ENCODE results near the gene ATG7.
"Not testable (repeated sequence)": the region's sequence is repeated elsewhere in the genome, so short reads cannot be mapped to it uniquely, and the experiment has no call there.

ATG7 gene

DNA sequence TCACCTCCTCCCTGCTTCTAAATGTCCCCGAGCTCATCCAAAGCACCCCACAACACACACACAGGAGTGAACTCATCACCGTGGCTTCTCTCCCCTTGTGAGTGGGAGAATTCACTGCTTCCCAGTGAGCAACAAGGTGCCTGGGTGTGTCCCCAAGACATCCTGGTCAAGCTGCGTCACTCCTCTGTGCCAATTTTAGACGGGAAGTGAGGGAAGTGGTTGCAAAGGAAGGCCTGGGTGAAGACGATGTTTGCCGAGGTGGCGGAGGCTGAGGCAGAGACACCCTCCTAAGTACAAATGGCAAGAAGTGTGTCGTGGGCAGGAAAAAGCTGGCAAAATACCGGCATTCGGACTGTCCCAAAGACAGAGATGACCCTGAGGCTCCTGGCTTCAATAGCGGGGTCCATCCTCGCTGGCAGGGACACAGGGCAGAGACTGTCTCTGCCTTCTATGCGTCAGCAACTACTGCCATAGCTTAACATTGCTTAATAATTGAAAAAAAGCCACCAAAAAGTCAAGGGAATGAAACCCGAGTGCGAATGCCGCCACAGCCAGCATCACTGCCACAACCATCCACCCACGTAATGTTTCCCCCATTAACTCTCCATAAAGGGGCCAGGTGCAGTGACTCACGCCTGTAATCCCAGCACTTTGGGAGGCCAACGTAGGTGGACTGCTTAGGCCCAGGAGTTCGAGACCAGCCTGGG is 298.7 kb downstream of the ATG7 start:
- no peak for DNase-seq (ENCODE audit: low spot score)

DNA sequence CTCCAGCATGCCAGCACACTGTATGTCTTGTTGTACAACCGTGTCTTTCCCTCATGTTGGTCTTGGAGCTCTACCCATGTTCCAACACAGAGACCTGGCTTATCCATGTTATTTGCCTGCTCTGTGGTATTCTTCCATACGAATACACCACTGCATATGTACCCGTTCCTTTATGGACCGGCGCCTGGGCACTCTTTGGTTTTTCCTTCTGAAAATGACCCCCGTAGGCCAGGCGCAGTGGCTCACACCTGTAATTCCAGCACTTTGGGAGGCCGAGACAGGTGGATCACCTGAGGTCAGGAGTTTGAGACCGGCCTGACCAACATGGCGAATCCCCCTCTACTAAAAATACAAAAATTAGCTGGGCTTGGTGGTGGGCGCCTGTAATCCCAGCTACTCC is 300.5 kb downstream of the ATG7 start:
- not testable (repeated sequence) for DNase-seq (ENCODE audit: low spot score)

DNA sequence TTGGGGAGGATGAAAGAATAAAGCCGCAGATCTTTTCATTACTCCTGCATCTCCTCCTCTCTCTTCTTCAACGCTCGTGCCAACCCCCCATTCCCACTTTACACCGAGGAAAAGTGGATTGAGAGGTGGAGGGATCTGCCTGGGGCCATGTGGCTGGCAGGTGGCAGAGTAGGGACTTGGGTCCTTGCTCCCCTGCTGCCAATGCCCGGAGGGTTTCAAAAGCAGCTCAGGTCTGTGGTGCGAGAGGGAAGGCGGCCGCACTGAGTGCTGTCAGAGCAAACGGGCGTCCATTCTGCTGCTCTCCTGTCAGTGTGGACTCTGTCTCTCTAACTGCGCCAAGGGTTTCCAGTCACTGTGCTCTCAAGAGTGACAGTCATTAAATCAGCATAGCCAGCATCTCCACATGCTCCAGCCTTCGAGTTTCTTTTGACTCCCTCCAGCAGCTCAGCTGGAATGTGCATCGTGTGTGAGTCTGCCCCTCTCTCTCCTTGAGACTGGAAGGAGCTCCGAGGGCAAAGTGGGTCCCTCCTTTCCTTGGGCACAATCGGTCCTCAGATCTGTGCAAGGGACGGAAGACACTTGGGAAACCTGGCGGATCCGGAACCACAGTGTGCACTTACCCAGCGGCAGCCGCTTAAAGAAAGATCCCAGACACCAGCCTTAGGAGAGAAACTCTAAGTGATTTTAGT is 302.9 kb downstream of the ATG7 start:
- DNase-seq (ENCODE audit: low spot score), result no peak

DNA sequence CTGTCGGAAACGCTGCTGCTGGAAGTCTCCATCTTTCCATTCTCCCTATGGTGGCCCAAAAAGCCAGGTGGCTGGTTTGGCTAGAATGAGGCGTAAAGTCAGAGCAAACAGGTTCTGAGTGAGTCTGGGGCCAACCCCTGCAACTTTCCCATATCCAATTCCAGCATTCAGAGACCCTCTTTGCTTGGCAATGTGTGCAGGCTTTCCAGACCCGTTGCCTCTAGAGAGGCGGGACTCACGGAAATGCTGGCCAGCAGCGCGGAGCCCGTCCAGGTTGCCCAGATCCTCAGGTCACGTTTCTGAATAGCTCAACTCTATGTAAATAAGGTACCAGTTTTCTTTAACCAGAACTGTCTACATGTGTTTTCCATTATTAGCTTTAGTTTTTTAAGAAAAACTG is 303.5 kb downstream of the ATG7 start:
- no peak for DNase-seq (ENCODE audit: low spot score)

DNA sequence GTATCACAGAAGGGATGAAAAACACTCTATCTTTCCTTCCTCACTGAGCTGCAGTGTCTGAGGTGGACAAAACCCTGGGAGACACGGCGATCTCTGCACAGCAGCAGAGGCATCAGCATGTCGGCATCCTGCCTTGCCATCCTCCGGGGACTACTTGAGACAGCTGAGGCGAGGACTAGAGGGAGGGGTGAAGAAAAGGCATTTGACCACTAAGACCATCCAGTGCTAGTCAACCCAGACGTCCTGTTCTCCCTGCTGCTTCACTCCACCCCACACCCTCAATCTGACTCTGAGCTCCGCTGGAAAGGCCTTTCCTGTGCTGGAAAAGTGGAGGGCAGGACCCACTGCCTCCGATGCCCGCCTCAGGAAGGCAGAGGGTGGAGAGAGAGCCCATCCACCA is 304.3 kb downstream of the ATG7 start:
- DNase-seq (ENCODE audit: low spot score), result no peak

DNA sequence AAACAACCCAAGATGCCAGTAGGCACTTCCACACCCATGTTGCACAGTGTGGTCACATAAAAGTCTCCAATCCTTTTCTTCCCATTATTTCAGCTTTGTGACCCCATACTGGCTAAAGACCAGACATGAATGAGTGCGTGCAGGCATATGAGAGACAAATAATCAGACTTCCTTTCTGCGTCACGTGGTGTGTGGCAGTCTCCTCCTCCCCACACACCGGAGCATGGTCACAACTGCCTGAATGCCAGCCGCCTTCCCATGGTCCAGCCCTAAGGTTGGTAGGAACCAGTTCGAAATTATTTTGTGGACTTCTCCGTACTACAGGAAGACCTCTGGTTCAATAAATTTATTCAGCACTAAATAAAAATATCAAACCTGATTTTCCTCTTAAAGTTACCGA is 306.0 kb downstream of the ATG7 start:
- no peak for DNase-seq (ENCODE audit: low spot score)

DNA sequence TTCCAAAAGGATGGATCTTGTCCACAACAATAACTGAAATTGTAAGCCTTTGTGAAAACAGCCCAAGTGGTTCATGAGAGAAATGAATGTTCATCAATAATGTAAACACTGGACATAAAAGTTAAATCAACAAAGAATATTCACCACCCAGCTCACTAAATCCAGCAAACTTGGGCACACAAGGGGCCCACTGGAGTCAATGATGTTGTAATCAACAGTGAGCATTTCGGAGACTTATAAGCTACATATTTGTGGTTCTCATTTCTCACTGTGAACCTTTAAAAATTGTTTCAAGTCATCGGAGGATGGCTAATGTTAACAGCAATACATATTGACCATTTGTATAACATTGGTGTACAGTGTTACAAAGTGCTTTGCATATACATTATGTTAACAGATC is 308.4 kb downstream of the ATG7 start:
- no peak for DNase-seq (ENCODE audit: low spot score)

DNA sequence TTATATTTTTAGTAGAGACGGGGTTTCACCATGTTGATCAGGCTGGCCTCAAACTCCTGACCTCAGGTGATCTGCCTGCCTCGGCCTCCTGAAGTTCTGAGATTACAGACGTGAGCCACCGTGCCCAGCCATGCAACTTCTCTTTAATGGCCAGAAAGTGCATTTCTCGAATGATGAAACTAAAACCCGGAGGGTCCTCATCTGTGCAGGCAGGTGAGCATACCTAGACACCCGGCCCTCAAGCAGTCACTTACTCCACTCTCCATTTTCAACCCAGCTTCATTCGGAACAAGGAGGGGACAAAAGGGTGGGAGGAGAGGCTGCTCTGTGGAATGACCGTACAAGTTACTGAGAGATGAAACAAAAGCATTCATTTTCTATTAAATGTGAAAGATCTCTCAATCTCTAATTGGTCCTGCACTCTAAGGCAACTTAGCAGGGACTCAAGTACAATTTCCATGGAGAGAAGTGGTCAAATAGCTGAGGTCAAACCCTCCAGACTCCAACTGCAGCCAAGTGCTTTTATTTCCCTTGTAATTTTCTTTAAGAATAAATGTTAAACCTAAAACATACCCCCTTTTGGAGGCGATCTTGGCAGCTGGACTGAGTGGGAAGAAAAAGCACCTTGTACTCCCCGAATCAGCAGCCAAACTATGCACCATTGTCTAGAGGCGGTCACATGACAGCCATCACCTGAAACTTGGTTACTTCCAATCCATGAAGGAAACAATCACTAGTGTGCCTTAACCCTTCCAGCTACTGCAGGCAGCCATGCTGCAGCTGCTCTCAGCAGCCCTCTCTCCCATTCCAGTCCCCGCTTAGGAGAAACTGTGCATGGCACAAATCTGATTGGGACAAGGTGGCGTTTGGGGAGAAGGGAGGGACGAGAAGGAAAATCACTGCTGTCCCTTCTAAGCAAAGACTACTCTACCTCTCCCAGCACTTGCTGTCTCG is 309.3 kb downstream of the ATG7 start:
- DNase-seq (ENCODE audit: low spot score), result no peak

DNA sequence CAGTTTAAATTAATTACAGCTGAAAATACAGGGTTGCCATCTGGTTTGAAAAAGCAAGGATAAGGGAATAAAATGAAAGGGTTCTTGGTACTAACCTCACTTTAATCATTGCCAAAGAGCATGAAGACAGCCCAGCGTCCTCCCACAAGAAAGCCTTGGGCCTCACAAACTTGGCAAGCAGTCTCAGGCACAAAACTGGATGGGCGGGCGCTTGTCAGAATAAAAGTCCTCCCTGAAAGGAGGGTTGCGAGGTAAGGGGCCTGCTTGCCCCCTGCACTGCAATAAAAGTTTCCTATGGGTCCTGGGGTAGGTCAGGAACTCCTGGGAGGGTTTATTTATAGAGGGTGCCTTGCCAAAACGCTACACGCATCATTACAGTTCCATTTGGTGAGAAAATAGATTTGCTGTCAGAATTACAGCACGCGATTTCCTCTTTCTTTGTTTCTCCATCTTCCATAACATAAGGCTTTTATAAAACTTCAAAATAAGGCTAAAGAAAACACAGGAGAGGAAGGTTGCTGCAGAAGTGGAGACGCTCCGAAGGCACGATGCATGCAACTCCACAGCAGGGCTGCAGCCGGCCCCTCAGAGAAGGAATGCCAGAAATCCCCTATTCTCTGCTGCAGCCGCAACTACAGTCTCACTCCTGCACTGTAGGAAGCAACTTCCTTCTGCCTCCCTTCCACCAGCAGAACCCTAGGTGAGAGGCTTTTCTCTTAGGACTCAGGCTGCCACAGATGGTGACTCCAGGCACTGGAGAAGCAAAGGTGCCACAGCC is 310.2 kb downstream of the ATG7 start:
- DNase-seq (ENCODE audit: low spot score), result no peak

DNA sequence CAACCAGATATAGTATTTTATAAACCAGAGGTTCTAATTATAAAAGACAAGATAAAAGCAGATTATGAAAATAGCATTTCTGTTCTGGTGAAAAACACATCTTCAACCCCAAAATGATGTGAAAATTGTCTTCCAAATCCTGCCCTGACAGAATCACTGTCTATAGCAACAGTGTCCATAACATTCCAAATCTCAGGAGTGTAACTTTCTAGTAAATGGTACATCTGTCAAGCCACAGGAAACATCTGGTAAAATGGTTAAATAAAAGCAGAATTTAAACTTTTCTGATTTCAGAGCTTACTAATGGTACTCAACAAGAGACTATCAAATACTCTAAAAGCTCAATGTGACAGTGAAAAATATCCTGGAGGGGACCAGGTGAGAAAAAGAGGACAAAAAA is 311.0 kb downstream of the ATG7 start:
- DNase-seq (ENCODE audit: low spot score), result no peak

DNA sequence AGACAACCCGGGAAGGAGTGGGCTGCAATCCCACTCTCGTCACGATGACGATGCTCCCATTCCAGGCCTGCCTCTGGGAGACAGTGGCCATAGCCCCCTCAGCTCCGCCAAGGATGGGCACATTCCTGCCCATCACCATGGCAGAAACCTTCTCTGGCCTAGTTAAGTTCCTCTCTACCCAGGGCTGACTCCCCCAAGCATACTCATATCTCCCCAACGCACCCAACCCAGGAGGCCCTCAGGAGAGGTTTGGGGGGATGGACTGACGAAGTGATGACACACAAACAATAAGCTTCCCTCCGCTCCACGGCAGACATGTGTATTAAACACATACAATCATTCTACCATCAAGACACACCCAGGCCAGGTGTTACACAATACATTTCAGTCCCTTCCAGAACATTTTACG is 311.4 kb downstream of the ATG7 start:
- no peak for DNase-seq (ENCODE audit: low spot score)

DNA sequence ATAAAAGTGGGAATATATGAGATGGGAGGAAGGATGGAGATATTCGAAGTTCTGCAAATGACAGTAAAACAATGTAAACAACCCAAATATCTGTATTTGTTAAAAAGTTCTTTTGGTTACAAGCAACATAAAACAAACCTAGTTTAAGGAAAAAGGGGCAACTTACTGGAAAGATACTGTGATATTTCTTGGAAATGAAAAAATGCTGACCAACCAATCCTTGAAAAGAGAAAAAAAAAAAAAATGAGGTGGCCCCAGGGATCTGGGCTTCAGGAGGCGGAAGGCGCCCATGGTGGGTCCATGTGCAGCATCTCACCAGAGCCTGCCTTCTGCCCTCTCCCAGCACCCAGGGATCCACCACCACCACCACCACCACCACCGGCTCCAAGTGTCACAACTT is 312.4 kb downstream of the ATG7 start:
- no peak for DNase-seq (ENCODE audit: low spot score)

DNA sequence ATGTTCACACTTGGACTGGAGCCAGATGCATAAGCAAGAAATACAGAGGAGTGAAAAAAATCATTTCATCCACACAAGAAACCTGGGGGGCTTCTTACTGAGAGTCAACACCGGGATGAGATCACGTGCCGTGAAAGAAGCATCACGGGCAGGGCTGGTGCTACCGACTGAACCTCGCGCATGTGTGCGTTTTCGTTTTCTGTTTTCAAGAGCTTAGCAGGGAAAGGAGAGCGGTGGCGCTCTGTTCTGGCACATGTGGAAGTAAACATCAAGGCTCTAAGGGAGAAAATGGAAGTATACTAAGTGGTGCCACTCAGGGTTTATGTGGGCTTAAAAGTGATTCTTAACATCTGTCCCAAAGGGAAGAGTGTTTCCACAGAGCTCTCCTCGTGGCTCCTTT is 315.6 kb downstream of the ATG7 start:
- DNase-seq (ENCODE audit: low spot score), result no peak

DNA sequence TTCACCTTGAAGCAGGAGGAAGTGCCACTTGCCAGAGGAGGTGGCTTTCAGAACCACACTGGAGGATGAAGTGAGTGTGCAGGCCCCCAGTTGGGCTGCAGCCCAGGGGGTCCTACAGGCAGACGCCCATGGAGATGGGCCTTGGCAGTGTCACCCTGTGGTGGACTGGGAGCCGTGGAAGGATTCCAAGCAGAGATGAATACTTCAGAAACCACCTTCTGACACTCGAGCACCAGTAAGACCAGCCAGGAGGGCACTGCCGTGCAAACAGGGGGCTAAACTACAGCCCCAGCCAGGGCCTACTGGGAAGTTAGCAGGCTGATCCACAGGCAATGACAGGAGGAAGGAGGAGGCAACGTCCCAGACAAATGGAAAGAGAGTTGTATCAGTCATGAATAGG is 316.1 kb downstream of the ATG7 start:
- no peak for DNase-seq (ENCODE audit: low spot score)

DNA sequence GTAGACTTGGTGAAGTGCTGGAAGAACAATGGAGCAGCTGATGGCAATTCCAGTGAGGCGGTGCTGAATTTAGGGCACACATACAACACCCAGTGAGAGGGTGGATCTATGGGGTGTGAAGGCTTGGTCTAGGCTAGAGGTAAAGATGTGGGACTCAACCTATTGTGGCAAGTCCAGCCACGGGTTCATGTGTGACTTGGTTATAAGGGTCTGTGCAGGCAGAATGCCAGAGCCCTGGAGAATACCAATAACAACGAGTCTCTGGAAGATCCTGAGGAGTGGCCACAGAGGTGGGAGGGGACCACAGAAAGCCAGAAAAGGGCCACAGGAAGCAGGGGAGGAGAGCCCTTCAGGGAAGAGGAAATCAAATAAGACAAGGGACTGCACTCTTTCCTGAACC is 316.6 kb downstream of the ATG7 start:
- no peak for DNase-seq (ENCODE audit: low spot score)

DNA sequence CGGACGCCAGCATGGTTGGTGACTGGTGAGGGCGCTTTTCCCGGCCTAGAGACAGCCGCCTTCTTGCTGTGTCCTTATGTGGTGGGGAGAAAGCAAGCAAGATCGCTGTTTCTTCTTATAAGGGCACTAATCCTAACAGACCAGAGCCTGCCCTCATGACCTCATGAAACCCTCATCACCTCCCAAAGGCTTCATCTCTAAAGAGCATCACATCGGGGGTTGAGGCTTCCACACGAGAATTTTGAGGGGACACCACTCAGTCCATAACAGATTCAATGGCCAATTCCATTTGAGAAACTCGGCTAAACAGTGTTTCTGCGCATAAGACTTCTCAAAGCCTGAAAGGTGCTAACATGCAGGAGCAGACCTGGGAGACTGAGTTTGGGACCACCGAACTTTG is 317.5 kb downstream of the ATG7 start:
- no peak for DNase-seq (ENCODE audit: low spot score)

DNA sequence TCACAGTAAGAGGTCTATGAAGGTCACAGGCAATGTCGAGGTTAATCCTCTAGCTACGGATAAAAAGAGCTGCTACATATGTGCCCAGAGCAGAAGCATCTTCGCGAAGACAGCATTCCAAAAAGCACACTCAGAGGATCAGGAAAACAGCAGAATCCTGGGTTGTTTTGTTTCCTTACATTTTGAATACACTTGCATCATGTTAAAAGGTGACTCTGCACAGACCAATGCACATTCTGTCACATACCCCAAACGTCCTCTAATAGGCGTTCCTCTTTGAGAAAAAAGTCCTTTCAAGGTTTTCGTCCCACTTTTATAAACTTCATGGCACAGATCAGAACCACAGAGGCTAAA is 318.8 kb downstream of the ATG7 start:
- no peak for DNase-seq (ENCODE audit: low spot score)

DNA sequence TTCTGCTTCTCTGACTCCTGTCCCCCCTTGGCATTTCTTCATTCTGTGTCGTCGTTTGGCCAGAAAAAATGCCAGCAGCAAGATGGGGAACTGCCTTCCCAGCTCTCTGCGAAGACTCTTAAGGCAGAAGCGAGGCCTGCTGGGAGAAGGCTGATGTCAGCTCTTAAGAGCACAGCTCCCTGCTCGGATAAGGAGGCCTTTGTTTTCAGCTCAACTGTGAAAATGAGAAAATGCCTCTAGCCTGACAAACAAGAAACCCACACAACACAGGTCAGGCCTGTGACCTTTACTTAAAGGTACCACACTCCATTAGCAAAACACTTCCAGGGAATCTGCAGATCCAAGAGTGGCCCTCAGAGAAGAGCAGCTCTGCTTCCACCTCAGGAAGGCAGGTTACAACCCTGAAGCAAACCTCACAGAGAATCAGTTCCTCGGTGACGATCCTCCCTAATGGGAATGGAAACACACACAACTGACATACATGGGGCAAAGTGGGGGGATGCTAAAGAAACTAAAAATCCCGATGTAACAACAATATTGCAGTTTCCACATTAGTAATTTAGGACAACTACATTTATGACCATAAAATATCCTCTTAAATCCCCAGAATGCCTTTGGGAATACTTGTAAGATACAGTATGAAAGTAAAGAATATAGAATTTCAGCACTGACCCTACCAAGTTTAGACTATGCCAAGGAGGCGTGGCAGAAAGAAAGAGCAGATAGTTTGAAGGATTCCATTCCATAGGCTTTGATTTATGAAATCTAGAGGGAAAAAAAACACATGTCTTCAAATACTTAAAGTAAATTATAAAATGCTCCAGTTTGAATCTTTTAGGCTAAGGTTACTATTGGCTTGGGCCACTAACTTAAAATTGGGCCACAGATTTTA is 319.4 kb downstream of the ATG7 start:
- DNase-seq (ENCODE audit: low spot score), result no peak

DNA sequence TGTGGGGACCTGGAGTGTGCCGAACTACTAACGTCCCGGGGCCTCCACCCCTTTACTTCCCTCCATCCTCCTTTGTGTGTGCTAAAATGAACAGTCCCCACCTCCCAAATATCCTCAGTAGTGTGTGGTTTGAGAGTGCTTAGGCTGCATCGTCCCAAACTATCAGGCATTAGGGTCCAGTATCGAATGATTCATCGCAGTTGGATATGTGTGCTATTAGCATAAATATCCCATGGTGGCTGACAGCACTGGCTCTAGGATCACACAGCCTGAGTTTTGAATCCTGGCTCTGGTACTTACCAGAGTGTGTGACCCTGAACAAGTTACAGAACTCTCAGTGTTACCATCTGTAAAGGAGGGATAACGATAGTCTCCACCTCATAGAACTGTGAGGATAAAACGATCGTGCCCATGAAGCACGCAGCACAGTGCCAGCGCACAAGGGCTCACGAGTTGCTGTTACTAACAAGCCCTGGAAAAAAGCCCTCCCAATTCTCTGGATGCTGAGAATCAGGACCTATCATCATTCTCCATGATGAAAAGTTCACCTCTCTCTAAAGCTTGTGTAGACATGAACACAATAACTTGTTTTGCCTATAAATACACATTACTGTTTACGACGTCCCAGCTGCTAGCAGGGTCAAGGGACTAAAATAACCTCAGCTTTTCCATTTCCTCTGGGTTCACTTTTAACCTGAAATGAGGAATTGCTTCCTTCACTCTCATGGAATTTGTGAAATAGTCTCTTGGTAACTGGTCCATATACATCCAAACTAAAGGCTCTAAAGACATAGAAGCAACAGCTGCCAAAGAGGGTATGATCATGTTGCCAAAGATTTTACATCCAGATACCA is 320.5 kb downstream of the ATG7 start:
- DNase-seq (ENCODE audit: low spot score), result no peak

DNA sequence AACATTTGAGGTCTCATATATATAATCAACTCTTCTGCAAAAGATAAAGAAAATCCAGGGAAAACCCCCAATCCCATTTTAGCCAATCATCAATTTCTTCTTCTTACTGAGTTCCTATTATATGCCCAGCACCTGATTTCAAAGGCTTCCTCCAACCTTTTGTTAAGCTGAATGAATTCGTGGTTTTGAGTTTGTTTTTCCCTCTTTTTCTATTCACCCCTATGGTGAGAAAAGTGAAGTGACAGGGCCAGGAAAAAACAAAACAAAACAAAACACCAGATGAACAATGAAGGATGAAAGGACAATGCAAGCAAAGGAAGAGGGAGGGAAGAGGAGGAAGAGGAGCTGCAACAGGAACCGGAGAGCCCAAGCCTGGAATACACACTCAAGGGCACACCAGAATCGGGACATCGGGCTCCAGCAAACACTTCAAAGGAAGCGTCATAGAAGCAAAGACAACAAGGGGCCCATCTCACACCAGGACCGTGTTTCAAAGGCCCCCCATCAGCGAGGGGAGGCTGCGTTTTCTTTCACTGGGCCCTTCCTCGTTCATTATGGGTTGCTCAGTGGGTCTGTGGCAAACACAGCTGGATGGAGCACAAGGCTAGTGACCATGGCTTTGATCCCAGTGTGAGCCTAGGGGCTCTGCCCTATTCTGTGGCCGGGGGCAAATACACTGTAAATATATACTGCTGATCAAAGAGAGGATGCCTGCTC is 321.3 kb downstream of the ATG7 start:
- DNase-seq (ENCODE audit: low spot score), result no peak
